ENCODE measurements around the gene MRPL58. TPM values are rescaled to one million over a fixed set of nuclear protein-coding genes. Genes with fewer than 3 reads are reported as not detected.
"Not testable (repeated sequence)": the region's sequence is repeated elsewhere in the genome, so short reads cannot be mapped to it uniquely, and the experiment has no call there.

The MRPL58 gene
- total RNA-seq, 2 donors from 2014 or later = 16.9 TPM; not detected in 1

DNA sequence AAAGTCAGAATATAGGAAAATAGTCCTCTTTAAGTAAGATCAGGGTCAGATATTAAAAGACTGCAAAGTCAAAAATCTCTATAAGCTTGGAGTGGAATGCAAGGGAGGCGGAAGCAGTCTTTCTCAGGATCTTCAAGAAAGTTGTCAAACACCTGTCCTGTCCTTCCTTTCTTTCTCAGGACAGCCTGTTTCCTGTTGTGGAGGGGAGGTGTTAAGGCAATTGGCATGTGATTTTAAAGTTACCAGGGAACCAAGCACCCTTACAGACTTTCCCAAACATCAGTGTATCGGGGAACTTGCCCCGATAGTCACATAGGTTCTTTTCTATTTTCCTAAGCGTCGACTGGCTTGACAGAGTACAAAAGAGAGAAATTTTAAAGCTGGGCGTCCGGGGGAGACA is 32.2 kb downstream of the MRPL58 start:
- ATAC-seq = no peak
- TF ChIP-seq POLR2A (IDR thresholded peaks at IDR 0.05) = no peak
- TF ChIP-seq, protein P1, sequence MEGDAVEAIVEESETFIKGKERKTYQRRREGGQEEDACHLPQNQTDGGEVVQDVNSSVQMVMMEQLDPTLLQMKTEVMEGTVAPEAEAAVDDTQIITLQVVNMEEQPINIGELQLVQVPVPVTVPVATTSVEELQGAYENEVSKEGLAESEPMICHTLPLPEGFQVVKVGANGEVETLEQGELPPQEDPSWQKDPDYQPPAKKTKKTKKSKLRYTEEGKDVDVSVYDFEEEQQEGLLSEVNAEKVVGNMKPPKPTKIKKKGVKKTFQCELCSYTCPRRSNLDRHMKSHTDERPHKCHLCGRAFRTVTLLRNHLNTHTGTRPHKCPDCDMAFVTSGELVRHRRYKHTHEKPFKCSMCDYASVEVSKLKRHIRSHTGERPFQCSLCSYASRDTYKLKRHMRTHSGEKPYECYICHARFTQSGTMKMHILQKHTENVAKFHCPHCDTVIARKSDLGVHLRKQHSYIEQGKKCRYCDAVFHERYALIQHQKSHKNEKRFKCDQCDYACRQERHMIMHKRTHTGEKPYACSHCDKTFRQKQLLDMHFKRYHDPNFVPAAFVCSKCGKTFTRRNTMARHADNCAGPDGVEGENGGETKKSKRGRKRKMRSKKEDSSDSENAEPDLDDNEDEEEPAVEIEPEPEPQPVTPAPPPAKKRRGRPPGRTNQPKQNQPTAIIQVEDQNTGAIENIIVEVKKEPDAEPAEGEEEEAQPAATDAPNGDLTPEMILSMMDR (IDR thresholded peaks at IDR 0.05) = no peak
- H3K27ac ChIP-seq = no peak overlapping the region
- no peak for DNase-seq
- H3K36me3 ChIP-seq (replicated peaks in 1 of 2; ENCODE audit: insufficient read depth in 1 of 2, low read depth in 2 of 2) = peaks cover 0 to 11% of the 10 kb centered on the region in 2 donors
- no peaks in the 10 kb centered on the region for H3K9me3 ChIP-seq
- intact Hi-C loops (cut with DNase I) = no loop called here
- peaks cover 21% of the 10 kb centered on the region for H3K4me1 ChIP-seq
- H3K27me3 ChIP-seq = no peaks in the 10 kb centered on the region
- no peak overlapping the region for H3K4me3 ChIP-seq
- 79 to 84% methylated on average over 7 of the region's 7 CpGs for WGBS, 2 donors

DNA sequence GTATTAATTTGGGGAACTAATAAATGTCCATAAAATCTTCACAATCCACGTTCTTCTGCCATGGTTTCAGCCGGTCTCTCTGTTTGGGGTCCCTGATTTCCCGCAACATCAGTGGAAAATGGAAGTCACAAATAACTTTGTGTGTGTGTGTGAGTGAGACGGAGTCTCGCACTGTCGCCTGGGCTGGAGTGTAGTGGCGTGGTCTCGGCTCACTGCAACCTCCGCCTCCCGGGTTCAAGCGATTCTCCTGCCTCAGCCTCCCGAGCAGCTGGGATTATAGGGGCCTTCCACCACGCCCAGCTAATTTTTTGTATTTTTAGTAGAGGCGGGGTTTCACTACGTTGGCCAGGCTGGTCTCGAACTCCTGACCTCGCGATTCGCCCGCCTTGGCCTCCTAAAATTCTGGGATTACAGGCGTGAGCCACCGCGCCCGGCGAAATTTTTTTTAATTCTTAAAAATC is 33.5 kb downstream of the MRPL58 start:
- intact Hi-C loops (cut with DNase I); H3K9me3 ChIP-seq; H3K27me3 ChIP-seq; H3K36me3 ChIP-seq (replicated peaks in 1 of 2; ENCODE audit: insufficient read depth in 1 of 2, low read depth in 2 of 2); DNase-seq; ATAC-seq: not testable (repeated sequence)
- WGBS, 2 donors = 13 to 20% methylated on average over 24 to 25 of the region's 25 CpGs
- Histone ChIP-seq H3K27ac (peak overlapping the region in 3 of 4 donors; percentile 83 to 97 (median 93)), H3K4me3 (peak overlapping the region; percentile 62 to 92), H3K4me1 (peaks cover 21% of the 10 kb centered on the region)

DNA sequence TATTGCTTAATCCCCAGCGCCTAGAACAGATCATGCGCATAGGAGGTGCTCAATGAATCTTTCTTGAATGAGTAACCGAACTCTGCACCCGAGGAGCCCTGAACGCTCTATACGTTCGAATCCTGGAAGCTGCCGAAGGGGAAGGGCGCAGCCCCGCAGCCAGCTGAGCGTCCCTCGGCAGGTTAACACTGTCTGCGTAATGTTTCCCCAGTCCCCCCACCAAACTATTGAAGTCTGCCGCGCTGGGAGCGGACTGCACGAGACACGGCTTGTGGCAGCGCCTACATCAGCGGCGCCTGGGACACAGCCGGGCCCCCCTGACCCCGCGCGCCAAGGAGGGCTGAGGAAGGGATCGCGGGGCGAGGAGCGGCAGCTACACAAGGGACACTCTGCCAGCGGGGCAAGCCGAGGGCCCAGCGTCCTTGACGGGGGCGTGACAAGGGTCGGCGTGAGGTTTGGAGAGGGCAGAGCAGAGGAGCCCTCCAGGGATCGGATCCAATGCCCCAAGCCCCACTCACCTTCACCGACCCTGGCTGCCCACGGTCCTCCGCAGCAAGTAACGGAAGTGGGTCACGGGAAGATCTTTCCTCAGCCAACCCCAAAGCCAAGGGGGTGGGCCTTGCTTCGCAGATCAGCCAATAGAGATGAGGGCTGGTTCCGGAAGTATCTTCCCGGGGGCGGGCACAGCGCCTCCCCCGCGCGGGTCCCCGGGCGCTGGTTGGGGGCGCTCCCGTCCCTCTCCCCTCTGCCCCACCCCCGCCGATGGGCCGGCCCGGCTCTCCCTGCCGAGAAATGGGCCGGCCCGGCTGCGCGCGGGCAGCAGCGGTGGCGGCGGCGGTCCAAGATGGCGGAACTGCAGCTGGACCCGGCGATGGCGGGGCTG is 34.2 kb downstream of the MRPL58 start, which contains the start of the genes ATP5PD and KCTD2:
ATP5PD (minus strand) TSS at position 563 of the 883 bp plus-strand sequence. CDS start 4,319 bp downstream, outside the sequence.
KCTD2 (plus strand) TSS at position 819 of the 883 bp plus-strand sequence; CDS start at position 845, 26 bp downstream.
- TF ChIP-seq, protein P1 (IDR thresholded peaks at IDR 0.05) = no peak
- peak; percentile 57 to 92 (median 87) for TF ChIP-seq POLR2A (IDR thresholded peaks at IDR 0.05)
- H3K4me1 ChIP-seq = peaks cover 21% of the 10 kb centered on the region
- ATAC-seq (peak; percentile 99), DNase-seq (peak; percentile 95 to 97 (median 96))
- intact Hi-C loops (cut with DNase I) = no loop called here
- peaks cover 0 to 3% of the 10 kb centered on the region in 2 donors for H3K36me3 ChIP-seq (replicated peaks in 1 of 2; ENCODE audit: insufficient read depth in 1 of 2, low read depth in 2 of 2)
- H3K27ac ChIP-seq = peak within 1 kb of the TSS; percentile 83 to 97 (median 94)
- H3K27me3 ChIP-seq = no peaks in the 10 kb centered on the region
- no peaks in the 10 kb centered on the region for H3K9me3 ChIP-seq
- 0 to 1% methylated on average over 47 to 66 of the region's 72 CpGs for WGBS, 2 donors
- peak within 1 kb of the TSS; percentile 62 to 92 for H3K4me3 ChIP-seq

DNA sequence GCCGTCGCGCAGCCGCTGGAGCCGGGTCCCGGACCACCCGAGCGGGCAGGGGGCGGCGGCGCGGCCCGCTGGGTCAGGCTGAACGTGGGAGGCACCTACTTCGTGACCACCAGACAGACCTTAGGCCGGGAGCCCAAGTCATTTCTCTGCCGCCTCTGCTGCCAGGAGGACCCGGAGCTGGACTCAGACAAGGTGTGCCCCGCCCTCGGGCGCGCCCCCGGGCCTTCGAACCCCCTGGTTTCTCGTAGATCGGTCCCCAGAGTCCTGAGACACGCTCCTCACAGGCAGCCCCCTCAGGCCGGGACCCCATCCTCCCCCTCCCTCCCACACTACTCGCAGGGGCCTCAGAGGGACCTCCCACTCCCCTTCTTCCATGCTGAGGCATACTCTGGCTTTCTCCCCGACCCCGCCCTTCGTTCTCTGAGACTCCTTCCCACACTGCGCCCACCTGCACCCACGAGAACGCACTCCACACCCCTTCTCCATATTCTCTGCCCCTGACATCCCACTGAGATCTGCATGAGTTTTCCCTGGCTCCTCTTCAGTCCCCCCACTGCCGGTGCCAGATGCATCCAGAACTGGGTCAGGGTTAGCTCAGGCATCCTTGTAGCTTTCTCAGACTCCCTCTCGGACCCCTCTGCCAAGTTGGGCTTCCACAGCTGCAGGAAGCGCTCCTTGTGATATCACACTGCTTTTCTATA is 35.1 kb downstream of the MRPL58 start:
- Histone ChIP-seq H3K27ac (peak overlapping the region; percentile 83 to 97 (median 94)), H3K4me1 (peaks cover 21% of the 10 kb centered on the region), H3K9me3 (no peaks in the 10 kb centered on the region), H3K36me3 (replicated peaks in 1 of 2; ENCODE audit: insufficient read depth in 1 of 2, low read depth in 2 of 2) (no peaks in the 10 kb centered on the region), H3K27me3 (no peaks in the 10 kb centered on the region), H3K4me3 (peak overlapping the region; percentile 44 to 67)
- intact Hi-C loops (cut with DNase I) = no loop called here
- DNase-seq = peak; percentile 27 to 49 (median 34)
- 0 to 1% methylated on average over 16 to 30 of the region's 38 CpGs for WGBS, 2 donors
- no peak for ATAC-seq
- no peak for TF ChIP-seq POLR2A (IDR thresholded peaks at IDR 0.05)
- TF ChIP-seq, protein P1 (IDR thresholded peaks at IDR 0.05) = no peak

Measured in body of pancreas (tissue), 4 donors.